Adrenal gland (tissue), 12 donors: ENCODE data around the gene PDYN. TPM values are rescaled to one million over a fixed set of nuclear protein-coding genes. Genes with fewer than 3 reads are reported as not detected.

ENCODE experiments used
- DNase-seq, 7 donors: peaks; one replicate each; pipeline ENCODE4 v3.0.0-alpha.2; 2019 to 2020
- H3K27ac ChIP-seq, 5 donors: fragments of 200-600 bp; sonication (generic) in 4 of 5; 1 replicate in 3 of 5; 2 replicates in 2 of 5; pipeline versions ENCODE4 v1.5.1 to v1.8.0; 2016 to 2020; ENCODE audit warnings: mild to moderate bottlenecking in 1 of 5
- H3K27me3 ChIP-seq: fragments of 200-600 bp; 2 replicates; pipeline ENCODE4 v1.8.0; 2021
- H3K36me3 ChIP-seq, 2 donors: fragments of 200-600 bp; replicated peaks in 1 of 2; 1 replicate in 1 of 2; 2 replicates in 1 of 2; pipeline versions ENCODE4 v1.5.1 to v1.8.0; 2018 to 2022
- H3K4me1 ChIP-seq, 2 donors: fragments of 200-600 bp; replicated peaks in 1 of 2; 1 replicate in 1 of 2; 2 replicates in 1 of 2; pipeline versions ENCODE4 v1.5.1 to v1.8.0; 2018 to 2021
- H3K4me3 ChIP-seq, 4 donors: fragments of 200-600 bp; sonication (generic) in 3 of 4; one replicate each; pipeline ENCODE4 v1.5.1; 2016 to 2018
- H3K9me3 ChIP-seq, 3 donors: fragments of 200-600 bp; sonication (generic) in 1 of 3; replicated peaks in 1 of 3; 1 replicate in 2 of 3; 2 replicates in 1 of 3; pipeline versions ENCODE4 v1.5.1 to v1.8.0; 2016 to 2021
- POLR2A ChIP-seq, 2 donors: fragments of 450-650 bp; IDR thresholded peaks; one replicate each; pipeline ENCODE4 v1.6.1; 2017; ENCODE audit warnings: antibody characterized with exemption in 2 of 2, mild to moderate bottlenecking in 2 of 2, moderate library complexity in 1 of 2
- WGBS, 4 donors: extraction: QIAGEN DNeasy Blood & Tissue Kit in 2 of 4; methylation state at CpG; one replicate each; pipeline versions ENCODE4 v1.1.5 to v1.1.7; 2013 to 2017; 5-methylcytosine and 5-hydroxymethylcytosine counted together
- intact Hi-C, 2 donors: fragments of 100-400 bp; cut with DNase I; formaldehyde crosslinking; loops; one replicate each; pipeline versions ENCODE4 v1.14.1 to v1.15.0; 2022 to 2023
- polyA plus RNA-seq, 3 donors: library from polyadenylated mRNA; stranded (reverse); fragments of 200-250 nt in 2 of 3; fragments of 350-450 nt in 1 of 3; fragmentation: Illumina TruSeq in 1 of 3; extraction: RNeasy Lipid Tissue Mini Kit (QIAGEN cat#74804) in 1 of 3; gene quantifications; one replicate each; pipeline ENCODE4 v1.2.3, GENCODE V29; 2013 to 2014
- total RNA-seq, 9 donors: library from RNA; depleted of rRNA in 4 of 9; stranded (reverse); fragments of >200 nt in 4 of 9; fragments of 120-200 nt in 1 of 9; fragmentation: NEBNext Ultra II Directional in 1 of 9; extraction: Animal tissue kit (Norgen Biotek cat#: 25700) in 1 of 9; gene quantifications; one replicate each; pipeline versions ENCODE4 v1.1.0 to v1.2.4, GENCODE V29; 2013 to 2023
- TF ChIP-seq, protein P1 (sequence below), 6 experiments: fragments of 450-650 bp in 4 of 6; fragments of 200-600 bp in 2 of 6; sonication (generic) in 1 of 6; IDR thresholded peaks; 1 replicate in 5 of 6; 2 replicates in 1 of 6; pipeline versions ENCODE4 v1.5.1 to v1.8.0; 2016 to 2021; ENCODE audit warnings: antibody characterized with exemption in 6 of 6, mild to moderate bottlenecking in 2 of 6, moderate library complexity in 1 of 6
- donor health status: healthy with polysubstance abuse.
- donor health status: Bipolar disorder and iron deficiency.
- donor health status: DM: yes; HTN: yes; CAD: no.
- donor health status: DM: no; HTN: no; CAD: no.
- donor health status: DM: no; HTN: no; CAD: no.
- donor health status: DM: yes; HTN: yes; CAD: no.

The PDYN gene
- total and polyA plus RNA-seq, 12 donors: not detected

DNA sequence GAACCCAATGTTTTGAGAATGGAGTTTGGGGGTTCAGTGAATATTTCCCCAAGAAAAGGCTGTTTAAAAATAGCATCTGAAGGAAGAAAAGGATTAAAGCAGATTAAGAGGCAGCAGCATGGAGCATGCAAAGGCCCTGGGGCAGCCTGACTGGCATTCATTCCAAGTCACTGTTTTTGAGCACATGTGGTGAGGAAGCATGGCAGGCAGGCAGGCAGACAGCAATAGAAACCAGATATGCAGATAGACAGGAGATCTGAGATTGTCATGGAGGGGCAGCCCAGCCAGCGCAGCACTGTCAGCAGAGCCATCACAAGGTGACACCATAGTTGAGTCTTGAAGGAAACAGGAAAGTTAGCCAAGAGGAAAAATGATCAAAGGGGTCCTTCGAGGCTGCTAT, 60.9 kb downstream of the PDYN start:
- intact Hi-C loops: no loop called here
- H3K27ac ChIP-seq: peak overlapping the region in 4 of 5 donors; percentile 79 to 94 (median 88)
- TF ChIP-seq, protein P1, sequence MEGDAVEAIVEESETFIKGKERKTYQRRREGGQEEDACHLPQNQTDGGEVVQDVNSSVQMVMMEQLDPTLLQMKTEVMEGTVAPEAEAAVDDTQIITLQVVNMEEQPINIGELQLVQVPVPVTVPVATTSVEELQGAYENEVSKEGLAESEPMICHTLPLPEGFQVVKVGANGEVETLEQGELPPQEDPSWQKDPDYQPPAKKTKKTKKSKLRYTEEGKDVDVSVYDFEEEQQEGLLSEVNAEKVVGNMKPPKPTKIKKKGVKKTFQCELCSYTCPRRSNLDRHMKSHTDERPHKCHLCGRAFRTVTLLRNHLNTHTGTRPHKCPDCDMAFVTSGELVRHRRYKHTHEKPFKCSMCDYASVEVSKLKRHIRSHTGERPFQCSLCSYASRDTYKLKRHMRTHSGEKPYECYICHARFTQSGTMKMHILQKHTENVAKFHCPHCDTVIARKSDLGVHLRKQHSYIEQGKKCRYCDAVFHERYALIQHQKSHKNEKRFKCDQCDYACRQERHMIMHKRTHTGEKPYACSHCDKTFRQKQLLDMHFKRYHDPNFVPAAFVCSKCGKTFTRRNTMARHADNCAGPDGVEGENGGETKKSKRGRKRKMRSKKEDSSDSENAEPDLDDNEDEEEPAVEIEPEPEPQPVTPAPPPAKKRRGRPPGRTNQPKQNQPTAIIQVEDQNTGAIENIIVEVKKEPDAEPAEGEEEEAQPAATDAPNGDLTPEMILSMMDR (IDR thresholded peaks at IDR 0.05): no peak
- TF ChIP-seq POLR2A (IDR thresholded peaks at IDR 0.05): no peak
- H3K4me1 ChIP-seq: peaks cover 26 to 37% of the 10 kb centered on the region in 2 donors
- H3K9me3 ChIP-seq: no peaks in the 10 kb centered on the region
- no peak for DNase-seq
- no peak overlapping the region for H3K4me3 ChIP-seq
- peaks cover 0 to 2% of the 10 kb centered on the region in 2 donors for H3K36me3 ChIP-seq
- H3K27me3 ChIP-seq: no peaks in the 10 kb centered on the region
- WGBS, 4 donors: 35 to 54% (median 53%) methylated on average over 2 of the region's 2 CpGs

- no peak for DNase-seq
- intact Hi-C loops: no loop called here
- Histone ChIP-seq H3K27me3 (no peaks in the 10 kb centered on the region), H3K4me3 (no peak overlapping the region), H3K4me1 (peaks cover 26 to 37% of the 10 kb centered on the region in 2 donors), H3K27ac (no peak overlapping the region), H3K9me3 (no peaks in the 10 kb centered on the region), H3K36me3 (peaks cover 0 to 8% of the 10 kb centered on the region in 2 donors)
- TF ChIP-seq POLR2A (IDR thresholded peaks at IDR 0.05): no peak
- TF ChIP-seq, protein P1 (IDR thresholded peaks at IDR 0.05): no peak
- 82 to 92% (median 87%) methylated on average over 5 of the region's 5 CpGs for WGBS, 4 donors
These were observed 62.0 kb downstream of the PDYN start for GRCh38 chr20:1931830-1932229.

DNA sequence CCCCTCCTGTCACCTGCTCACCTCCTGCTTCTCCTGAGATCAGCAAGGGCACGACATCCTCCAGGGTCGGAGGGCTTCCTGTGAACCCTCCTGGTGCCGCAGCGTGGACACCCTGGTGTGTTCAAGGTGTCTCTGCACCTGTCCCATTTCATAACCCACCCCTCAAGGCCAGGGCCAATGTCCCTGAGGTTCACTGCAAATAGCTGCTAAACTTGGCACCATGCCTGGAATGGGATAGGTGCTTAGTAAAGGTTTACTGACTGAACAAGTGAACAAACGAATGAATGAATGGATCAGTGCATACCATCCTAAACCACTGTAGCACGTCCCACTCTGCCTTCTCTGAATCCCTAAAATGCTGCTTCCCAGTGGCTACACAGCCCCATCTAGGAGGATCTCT, 63.7 kb downstream of the PDYN start:
- DNase-seq: no peak
- Histone ChIP-seq H3K27me3 (no peaks in the 10 kb centered on the region), H3K4me3 (no peak overlapping the region), H3K4me1 (peaks cover 17 to 25% of the 10 kb centered on the region in 2 donors), H3K36me3 (peaks cover 0 to 12% of the 10 kb centered on the region in 2 donors), H3K9me3 (no peaks in the 10 kb centered on the region), H3K27ac (no peak overlapping the region)
- TF ChIP-seq POLR2A (IDR thresholded peaks at IDR 0.05): no peak
- TF ChIP-seq, protein P1 (IDR thresholded peaks at IDR 0.05): no peak
- WGBS, 4 donors: 65 to 78% (median 65%) methylated on average over 5 to 6 of the region's 6 CpGs
- intact Hi-C loops: no loop called here

DNA sequence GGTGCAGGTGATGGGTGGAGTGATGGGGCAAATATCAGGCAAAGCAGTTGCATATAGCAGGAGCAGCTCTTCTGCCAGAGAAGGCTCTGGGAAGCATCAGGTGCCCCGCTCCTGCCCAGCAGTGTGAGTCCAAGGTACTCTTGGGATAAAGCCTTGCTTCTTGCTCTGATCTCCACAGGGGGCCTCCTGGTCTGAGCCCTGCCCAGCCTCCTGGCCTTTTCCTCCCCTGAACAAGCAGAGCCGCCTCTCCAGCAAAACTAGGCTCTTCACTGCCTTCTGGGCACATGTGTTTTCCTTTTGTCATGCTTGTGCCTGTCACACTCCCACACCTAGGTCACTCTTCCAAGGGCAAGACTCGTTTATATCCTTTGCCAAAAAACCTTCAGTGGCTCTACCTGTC, 64.4 kb downstream of the PDYN start:
- H3K4me1 ChIP-seq: peaks cover 10 to 18% of the 10 kb centered on the region in 2 donors
- H3K36me3 ChIP-seq: peaks cover 0 to 16% of the 10 kb centered on the region in 2 donors
- WGBS, 4 donors: 42 to 74% (median 65%) methylated on average over 3 of the region's 3 CpGs
- intact Hi-C loops: no loop called here
- H3K27me3 ChIP-seq: no peaks in the 10 kb centered on the region
- H3K4me3 ChIP-seq: no peak overlapping the region
- no peak for DNase-seq
- no peaks in the 10 kb centered on the region for H3K9me3 ChIP-seq
- no peak overlapping the region for H3K27ac ChIP-seq
- no peak for TF ChIP-seq POLR2A (IDR thresholded peaks at IDR 0.05)
- TF ChIP-seq, protein P1 (IDR thresholded peaks at IDR 0.05): no peak
